K562 (cell line): ENCODE results near the gene CFDP1.

Experiments used
- ARNT ChIP-seq, 2 experiments: fragments of 450-650 bp; IDR thresholded peaks; 2 replicates each; pipeline ENCODE4 v1.6.1; 2016; ENCODE audit warnings: mild to moderate bottlenecking in 1 of 2
- CBX3 ChIP-seq, 2 experiments: IDR thresholded peaks; 1 replicate in 1 of 2; 2 replicates in 1 of 2; pipeline ENCODE4 v1.6.1; 2012; ENCODE audit warnings: inconsistent platforms in 2 of 2, low read length in 2 of 2, borderline replicate concordance in 1 of 2, control low read depth in 1 of 2
- CEBPB ChIP-seq: fragments of 450-650 bp; IDR thresholded peaks from 2 replicates; pipeline ENCODE4 v1.6.1; 2016; ENCODE audit warnings: missing genetic modification characterization, missing compliant biosample characterization
- EP300 ChIP-seq: IDR thresholded peaks from 2 replicates; pipeline ENCODE4 v1.6.1; 2012; ENCODE audit warnings: low read length, improper control_type of control experiment
- EZH2 ChIP-seq: IDR thresholded peaks from 2 replicates; pipeline ENCODE4 v1.6.1; 2012; ENCODE audit warnings: low read depth, mild to moderate bottlenecking, inconsistent platforms, low read length, borderline replicate concordance
- NRF1 ChIP-seq, 2 experiments: fragments of 450-650 bp; IDR thresholded peaks in 1 of 2; conservative IDR thresholded peaks in 1 of 2; 2 replicates each; pipeline ENCODE4 v1.6.1; 2014; ENCODE audit warnings: mild to moderate bottlenecking in 2 of 2
- POLR2A ChIP-seq: fragments of 450-650 bp; conservative IDR thresholded peaks from 2 replicates; pipeline ENCODE4 v1.6.1; 2016
- POLR2AphosphoS5 ChIP-seq: IDR thresholded peaks from 2 replicates; pipeline ENCODE4 v1.6.1; 2011; ENCODE audit warnings: mild to moderate bottlenecking, low read depth, low read length, moderate library complexity; ENCODE audit not compliant: control insufficient read depth, insufficient read depth
- POU5F1 ChIP-seq: fragments of 150-350 bp; IDR thresholded peaks from 2 replicates; pipeline ENCODE4 v1.6.1; 2014; ENCODE audit warnings: borderline replicate concordance, low read length, low read depth, mild to moderate bottlenecking; ENCODE audit not compliant: partially characterized antibody
- TAF1 ChIP-seq: IDR thresholded peaks from 2 replicates; pipeline ENCODE4 v1.6.1; 2011; ENCODE audit warnings: mild to moderate bottlenecking, low read length, moderate library complexity; ENCODE audit not compliant: insufficient read depth, control insufficient read depth, severe bottlenecking; ENCODE audit errors: extremely low read depth
- TRIM24 ChIP-seq, 2 experiments: fragments of 450-650 bp; IDR thresholded peaks; 2 replicates each; pipeline ENCODE4 v1.6.1; 2016
- TF ChIP-seq, protein P1 (sequence below), 2 experiments: fragments of 450-650 bp in 1 of 2; sonication (generic) in 1 of 2; formaldehyde crosslinking in 1 of 2; IDR thresholded peaks; 2 replicates each; pipeline versions ENCODE4 v1.7.1 to v1.9.0; 2016 to 2022; ENCODE audit warnings: inconsistent platforms in 1 of 2, mild to moderate bottlenecking in 1 of 2, missing genetic modification reagents in 1 of 2
- TF ChIP-seq, protein P2 (sequence below), 3 experiments: IDR thresholded peaks in 2 of 3; conservative IDR thresholded peaks in 1 of 3; 2 replicates each; pipeline ENCODE4 v1.5.1; 2011 to 2012; ENCODE audit warnings: low read length in 3 of 3, mild to moderate bottlenecking in 3 of 3, control low read depth in 2 of 3, improper control_type of control experiment in 1 of 3, inconsistent platforms in 1 of 3, low read depth in 1 of 3, mixed read lengths in 1 of 3, moderate library complexity in 1 of 3; ENCODE audit not compliant: insufficient read depth in 2 of 3

DNA sequence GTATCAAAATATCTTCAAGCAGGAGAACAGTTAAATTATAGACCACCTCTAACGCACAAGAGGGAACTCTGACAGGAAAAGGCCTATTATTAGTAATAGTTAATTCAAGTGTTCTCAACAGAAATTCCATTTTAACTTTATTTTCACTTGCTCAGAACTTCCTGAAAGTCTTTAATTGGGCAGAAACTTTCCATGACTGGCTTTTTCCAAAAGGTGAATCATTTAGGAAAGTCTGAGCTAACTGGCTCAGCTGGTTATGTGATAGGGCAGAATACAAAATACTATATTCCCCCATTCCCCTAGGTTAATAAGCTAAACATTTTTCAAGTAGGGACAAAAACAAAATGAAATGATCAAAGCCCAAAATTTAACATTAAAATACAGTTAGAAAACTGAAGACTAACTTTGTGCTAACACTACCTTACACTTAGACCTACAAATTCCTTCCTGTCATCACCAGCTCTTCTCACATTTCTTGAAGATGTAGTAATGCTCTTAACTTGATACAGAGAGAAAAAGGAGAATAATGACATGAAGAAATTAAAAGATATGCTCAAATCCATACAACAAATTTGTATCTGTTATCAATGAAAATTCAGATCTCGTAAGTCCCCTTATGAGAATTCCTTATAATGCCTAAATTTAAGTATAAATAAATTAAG, 31.0 kb downstream of the CFDP1 start:
- TF ChIP-seq CEBPB (tag) (no peak), POU5F1 (no peak), POLR2A (no peak), CBX3 (IDR thresholded peaks at IDR 0.05; ENCODE audit: borderline replicate concordance in 1 of 2, low read length in 2 of 2) (no peak), TRIM24 (IDR thresholded peaks at IDR 0.05) (no peak), EZH2 (no peak), EP300 (no peak), POLR2AphosphoS5 (no peak), ARNT (IDR thresholded peaks at IDR 0.05) (no peak), NRF1 (conservative IDR thresholded peaks at IDR 0.05 in 1 of 2, IDR thresholded peaks at IDR 0.05 in 1 of 2) (no peak), TAF1 (no peak)
- TF ChIP-seq, protein P1, sequence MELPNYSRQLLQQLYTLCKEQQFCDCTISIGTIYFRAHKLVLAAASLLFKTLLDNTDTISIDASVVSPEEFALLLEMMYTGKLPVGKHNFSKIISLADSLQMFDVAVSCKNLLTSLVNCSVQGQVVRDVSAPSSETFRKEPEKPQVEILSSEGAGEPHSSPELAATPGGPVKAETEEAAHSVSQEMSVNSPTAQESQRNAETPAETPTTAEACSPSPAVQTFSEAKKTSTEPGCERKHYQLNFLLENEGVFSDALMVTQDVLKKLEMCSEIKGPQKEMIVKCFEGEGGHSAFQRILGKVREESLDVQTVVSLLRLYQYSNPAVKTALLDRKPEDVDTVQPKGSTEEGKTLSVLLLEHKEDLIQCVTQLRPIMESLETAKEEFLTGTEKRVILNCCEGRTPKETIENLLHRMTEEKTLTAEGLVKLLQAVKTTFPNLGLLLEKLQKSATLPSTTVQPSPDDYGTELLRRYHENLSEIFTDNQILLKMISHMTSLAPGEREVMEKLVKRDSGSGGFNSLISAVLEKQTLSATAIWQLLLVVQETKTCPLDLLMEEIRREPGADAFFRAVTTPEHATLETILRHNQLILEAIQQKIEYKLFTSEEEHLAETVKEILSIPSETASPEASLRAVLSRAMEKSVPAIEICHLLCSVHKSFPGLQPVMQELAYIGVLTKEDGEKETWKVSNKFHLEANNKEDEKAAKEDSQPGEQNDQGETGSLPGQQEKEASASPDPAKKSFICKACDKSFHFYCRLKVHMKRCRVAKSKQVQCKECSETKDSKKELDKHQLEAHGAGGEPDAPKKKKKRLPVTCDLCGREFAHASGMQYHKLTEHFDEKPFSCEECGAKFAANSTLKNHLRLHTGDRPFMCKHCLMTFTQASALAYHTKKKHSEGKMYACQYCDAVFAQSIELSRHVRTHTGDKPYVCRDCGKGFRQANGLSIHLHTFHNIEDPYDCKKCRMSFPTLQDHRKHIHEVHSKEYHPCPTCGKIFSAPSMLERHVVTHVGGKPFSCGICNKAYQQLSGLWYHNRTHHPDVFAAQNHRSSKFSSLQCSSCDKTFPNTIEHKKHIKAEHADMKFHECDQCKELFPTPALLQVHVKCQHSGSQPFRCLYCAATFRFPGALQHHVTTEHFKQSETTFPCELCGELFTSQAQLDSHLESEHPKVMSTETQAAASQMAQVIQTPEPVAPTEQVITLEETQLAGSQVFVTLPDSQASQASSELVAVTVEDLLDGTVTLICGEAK (IDR thresholded peaks at IDR 0.05), result no peak
- TF ChIP-seq, protein P1 (CRISPR knock-in tag; IDR thresholded peaks at IDR 0.05), result no peak
- TF ChIP-seq, protein P2, sequence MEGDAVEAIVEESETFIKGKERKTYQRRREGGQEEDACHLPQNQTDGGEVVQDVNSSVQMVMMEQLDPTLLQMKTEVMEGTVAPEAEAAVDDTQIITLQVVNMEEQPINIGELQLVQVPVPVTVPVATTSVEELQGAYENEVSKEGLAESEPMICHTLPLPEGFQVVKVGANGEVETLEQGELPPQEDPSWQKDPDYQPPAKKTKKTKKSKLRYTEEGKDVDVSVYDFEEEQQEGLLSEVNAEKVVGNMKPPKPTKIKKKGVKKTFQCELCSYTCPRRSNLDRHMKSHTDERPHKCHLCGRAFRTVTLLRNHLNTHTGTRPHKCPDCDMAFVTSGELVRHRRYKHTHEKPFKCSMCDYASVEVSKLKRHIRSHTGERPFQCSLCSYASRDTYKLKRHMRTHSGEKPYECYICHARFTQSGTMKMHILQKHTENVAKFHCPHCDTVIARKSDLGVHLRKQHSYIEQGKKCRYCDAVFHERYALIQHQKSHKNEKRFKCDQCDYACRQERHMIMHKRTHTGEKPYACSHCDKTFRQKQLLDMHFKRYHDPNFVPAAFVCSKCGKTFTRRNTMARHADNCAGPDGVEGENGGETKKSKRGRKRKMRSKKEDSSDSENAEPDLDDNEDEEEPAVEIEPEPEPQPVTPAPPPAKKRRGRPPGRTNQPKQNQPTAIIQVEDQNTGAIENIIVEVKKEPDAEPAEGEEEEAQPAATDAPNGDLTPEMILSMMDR (IDR thresholded peaks at IDR 0.05 in 2 of 3, conservative IDR thresholded peaks at IDR 0.05 in 1 of 3; ENCODE audit: insufficient read depth in 2 of 3, low read depth in 1 of 3, low read length in 3 of 3), result no peak
